HG02798 (cell line): ENCODE measurements around the gene SH3TC1.
A peak's percentile ranks its signal among the peaks of the same experiment; 100 is the strongest.

Source experiments
- ATAC-seq: cut with Tn5 transposase; IDR thresholded peaks from one replicate; pipeline ENCODE4 v1.9.1; 2021; ENCODE audit warnings: mild to moderate bottlenecking; ENCODE audit not compliant: unreplicated experiment, poor library complexity

SH3TC1 gene

GRCh38 chr4:8225706-8226443 lies 26.8 kb downstream of the SH3TC1 start:
- no peak for ATAC-seq

GRCh38 chr4:8227201-8227770 lies 28.2 kb downstream of the SH3TC1 start:
- no peak for ATAC-seq

GRCh38 chr4:8227771-8228318 lies 28.8 kb downstream of the SH3TC1 start:
- ATAC-seq = no peak

GRCh38 chr4:8228319-8229250 lies 29.5 kb downstream of the SH3TC1 start:
- peak; percentile 77 for ATAC-seq

- no peak for ATAC-seq
Observed at GRCh38 chr4:8229331-8229975, 30.4 kb downstream of the SH3TC1 start.

GRCh38 chr4:8230033-8230432 lies 30.9 kb downstream of the SH3TC1 start:
- no peak for ATAC-seq

GRCh38 chr4:8230891-8231290 lies 31.8 kb downstream of the SH3TC1 start:
- no peak for ATAC-seq

- ATAC-seq = no peak
Observed at GRCh38 chr4:8231551-8232049, 32.5 kb downstream of the SH3TC1 start.

- no peak for ATAC-seq
Observed at GRCh38 chr4:8232748-8233147, 33.7 kb downstream of the SH3TC1 start.

GRCh38 chr4:8233672-8234484 lies 34.8 kb downstream of the SH3TC1 start:
- no peak for ATAC-seq

- ATAC-seq = no peak
Observed at GRCh38 chr4:8234715-8235114, 35.6 kb downstream of the SH3TC1 start.

GRCh38 chr4:8235224-8235623 lies 36.1 kb downstream of the SH3TC1 start:
- ATAC-seq = no peak

GRCh38 chr4:8235686-8236085 lies 36.6 kb downstream of the SH3TC1 start:
- no peak for ATAC-seq

GRCh38 chr4:8236106-8236919 lies 37.2 kb downstream of the SH3TC1 start:
- ATAC-seq = no peak

GRCh38 chr4:8236920-8237195 lies 37.8 kb downstream of the SH3TC1 start:
- ATAC-seq = no peak

- no peak for ATAC-seq
Observed at GRCh38 chr4:8237256-8237989, 38.3 kb downstream of the SH3TC1 start.

GRCh38 chr4:8238036-8238511 lies 39.0 kb downstream of the SH3TC1 start:
- ATAC-seq = no peak

- ATAC-seq = no peak
Observed at GRCh38 chr4:8238515-8239053, 39.5 kb downstream of the SH3TC1 start.
